ENCODE measurements around the gene PPP1R36. TPM values are rescaled to one million over a fixed set of nuclear protein-coding genes. Genes with fewer than 3 reads are reported as not detected.
A peak's percentile ranks its signal among the peaks of the same experiment; 100 is the strongest.

PPP1R36 gene
- total RNA-seq, 2 experiments from 2014 or later = 0.29 TPM; not detected in 1

- intact Hi-C loops (cut with micrococcal nuclease) = no loop called here
- Mint-ChIP-seq H3K36me3 (ENCODE audit: low read depth) (peaks cover 13% of the 10 kb centered on the region), H3K9me3 (peaks cover 8% of the 10 kb centered on the region), H3K4me3 (no peak overlapping the region), H3K4me1 (ENCODE audit: low read depth) (peaks cover 17% of the 10 kb centered on the region), H3K27me3 (peaks cover 16% of the 10 kb centered on the region), H3K27ac (no peak overlapping the region)
- DNase-seq (no peak), ATAC-seq (no peak)
- ChIA-PET POLR2A (interaction anchor here (1.1 to 1.5 kb wide), 3 partner anchors 12 to 77 kb away, joined by 3 to 4 read pairs (median 3); no protein-coding TSS in a partner anchor), CTCF (interaction anchor here (0.6 to 1.4 kb wide), 4 partner anchors 26 to 340 kb away, joined by 3 read pairs; no protein-coding TSS in a partner anchor)
- TF ChIP-seq CTCF (IDR thresholded peaks at IDR 0.05) = no peak
Observed at GRCh38 chr14:64536488-64537245, 13.1 kb upstream of the PPP1R36 start.

GRCh38 chr14:64540208-64541202, 9.3 kb upstream of the PPP1R36 start, which contains the start of gene HSPA2:
TSS of gene HSPA2 (plus strand) at chr14:64540741. CDS start at chr14:64540850, 109 bp downstream.
- ATAC-seq = peak; percentile 95
- peak; percentile 60 for TF ChIP-seq CTCF (IDR thresholded peaks at IDR 0.05)
- intact Hi-C loops (cut with micrococcal nuclease) = loop anchor here (5.0 kb wide), 1 partner anchor 33 kb away; no protein-coding TSS in a partner anchor
- Mint-ChIP-seq H3K27ac (peak within 1 kb of the TSS; percentile 97), H3K9me3 (peaks cover 8% of the 10 kb centered on the region), H3K4me3 (peak within 1 kb of the TSS; percentile 79), H3K36me3 (ENCODE audit: low read depth) (peaks cover 13% of the 10 kb centered on the region), H3K27me3 (peaks cover 31% of the 10 kb centered on the region), H3K4me1 (ENCODE audit: low read depth) (peaks cover 29% of the 10 kb centered on the region)
- ChIA-PET CTCF (interaction anchor here (0.6 to 4.7 kb wide), 14 partner anchors 9 to 110 kb away, joined by 3 to 28 read pairs (median 4); partner anchors contain the start of genes PPP1R36 and ZBTB1), POLR2A (interaction anchor here (0.7 to 2.4 kb wide), 10 partner anchors 9 to 161 kb away, joined by 3 to 7 read pairs (median 3); partner anchors contain the start of gene ZBTB1)
- peak; percentile 95 for DNase-seq

- no peak for ATAC-seq
- peaks cover 29% of the 10 kb centered on the region for H3K4me1 Mint-ChIP-seq (ENCODE audit: low read depth)
- intact Hi-C loops (cut with micrococcal nuclease) = loop anchor here (5.0 kb wide), 1 partner anchor 34 kb away; no protein-coding TSS in a partner anchor
- peaks cover 6% of the 10 kb centered on the region for H3K9me3 Mint-ChIP-seq
- H3K27me3 Mint-ChIP-seq = peaks cover 31% of the 10 kb centered on the region
- ChIA-PET CTCF (interaction anchor here (0.8 to 4.7 kb wide), 4 partner anchors 14 to 102 kb away, joined by 3 to 28 read pairs (median 6); no protein-coding TSS in a partner anchor), POLR2A (interaction anchor here (0.8 to 1.7 kb wide), 7 partner anchors 9 to 154 kb away, joined by 3 to 4 read pairs (median 3); partner anchors contain the start of gene ZBTB1)
- TF ChIP-seq CTCF (IDR thresholded peaks at IDR 0.05) = no peak
- no peak overlapping the region for H3K27ac Mint-ChIP-seq
- peaks cover 13% of the 10 kb centered on the region for H3K36me3 Mint-ChIP-seq (ENCODE audit: low read depth)
- DNase-seq = peak; percentile 11
- peak overlapping the region; percentile 79 for H3K4me3 Mint-ChIP-seq
Observed at GRCh38 chr14:64541261-64541971, 8.3 kb upstream of the PPP1R36 start.

GRCh38 chr14:64541972-64542835, 7.6 kb upstream of the PPP1R36 start:
- CTCF ChIA-PET = interaction anchor here (0.8 to 4.7 kb wide), 7 partner anchors 12 to 223 kb away, joined by 3 to 28 read pairs (median 3); no protein-coding TSS in a partner anchor
- DNase-seq = peak; percentile 19
- ATAC-seq = no peak
- Mint-ChIP-seq H3K27me3 (peaks cover 31% of the 10 kb centered on the region), H3K4me1 (ENCODE audit: low read depth) (peaks cover 29% of the 10 kb centered on the region), H3K9me3 (peaks cover 6% of the 10 kb centered on the region), H3K4me3 (peak overlapping the region; percentile 79), H3K36me3 (ENCODE audit: low read depth) (peaks cover 13% of the 10 kb centered on the region), H3K27ac (no peak overlapping the region)
- TF ChIP-seq CTCF (IDR thresholded peaks at IDR 0.05) = no peak
- POLR2A ChIA-PET = interaction anchor here (0.8 to 1.7 kb wide), 4 partner anchors 8 to 44 kb away, joined by 3 to 4 read pairs (median 3); partner anchors contain the start of gene ZBTB1
- intact Hi-C loops (cut with micrococcal nuclease) = loop anchor here (5.0 kb wide), 1 partner anchor 35 kb away; no protein-coding TSS in a partner anchor
